Glutamatergic neuron (in vitro differentiated cells): ENCODE data around the gene ZFAND3. TPM values are rescaled to one million over a fixed set of nuclear protein-coding genes. Genes with fewer than 3 reads are reported as not detected.

Experiments used
- DNase-seq: peaks from one replicate; pipeline ENCODE4 v3.0.0; 2022
- H3K27ac Mint-ChIP-seq: one replicate; pipeline ENCODE4 v1.8.0; 2020; ENCODE audit warnings: mild to moderate bottlenecking, mixed read lengths, inconsistent platforms; ENCODE audit not compliant: unreplicated experiment
- H3K27me3 Mint-ChIP-seq: one replicate; pipeline ENCODE4 v1.8.0; 2020; ENCODE audit warnings: mild to moderate bottlenecking, moderate library complexity, mixed read lengths, inconsistent platforms; ENCODE audit not compliant: unreplicated experiment
- H3K36me3 Mint-ChIP-seq: one replicate; pipeline ENCODE4 v1.8.0; 2020; ENCODE audit warnings: mild to moderate bottlenecking, mixed read lengths, inconsistent platforms; ENCODE audit not compliant: unreplicated experiment
- H3K4me1 Mint-ChIP-seq: one replicate; pipeline ENCODE4 v1.8.0; 2020; ENCODE audit warnings: mild to moderate bottlenecking, low read depth, mixed read lengths, inconsistent platforms; ENCODE audit not compliant: unreplicated experiment
- H3K4me3 Mint-ChIP-seq: one replicate; pipeline ENCODE4 v1.8.0; 2020; ENCODE audit warnings: mild to moderate bottlenecking, mixed read lengths, inconsistent platforms; ENCODE audit not compliant: unreplicated experiment
- H3K9me3 Mint-ChIP-seq: one replicate; pipeline ENCODE4 v1.8.0; 2020; ENCODE audit warnings: mild to moderate bottlenecking, moderate library complexity, mixed read lengths, inconsistent platforms; ENCODE audit not compliant: unreplicated experiment
- CTCF ChIP-seq: fragments of 200-600 bp; sonication (generic); IDR thresholded peaks from one replicate; pipeline ENCODE4 v1.5.0; 2021; ENCODE audit not compliant: partially characterized antibody, unreplicated experiment
- total RNA-seq: library from RNA; stranded (reverse); fragmentation: NEBNext Ultra II Directional; extraction: Animal tissue kit (Norgen Biotek cat#: 25700); gene quantifications from one replicate; pipeline ENCODE4 v1.2.1, GENCODE V29; 2021; ENCODE audit not compliant: unreplicated experiment

ZFAND3 gene
- total RNA-seq, 1 donor from 2014 or later: 115 TPM

- Mint-ChIP-seq H3K27me3 (peaks cover 1% of the 10 kb centered on the region), H3K4me1 (peaks cover 52% of the 10 kb centered on the region), H3K4me3 (peak overlapping the region; percentile 12), H3K27ac (no peak overlapping the region), H3K36me3 (no peaks in the 10 kb centered on the region), H3K9me3 (no peaks in the 10 kb centered on the region)
- no peak for DNase-seq
- no peak for TF ChIP-seq CTCF
Measured at GRCh38 chr6:37824170-37824569, 4.6 kb downstream of the ZFAND3 start.

GRCh38 chr6:37826188-37826587 lies 6.7 kb downstream of the ZFAND3 start:
- TF ChIP-seq CTCF: no peak
- no peak overlapping the region for H3K4me3 Mint-ChIP-seq
- no peaks in the 10 kb centered on the region for H3K36me3 Mint-ChIP-seq
- H3K9me3 Mint-ChIP-seq: peaks cover 2% of the 10 kb centered on the region
- H3K4me1 Mint-ChIP-seq: peaks cover 60% of the 10 kb centered on the region
- no peak overlapping the region for H3K27ac Mint-ChIP-seq
- no peak for DNase-seq
- H3K27me3 Mint-ChIP-seq: peaks cover 4% of the 10 kb centered on the region

- no peaks in the 10 kb centered on the region for H3K36me3 Mint-ChIP-seq
- TF ChIP-seq CTCF: no peak
- peaks cover 61% of the 10 kb centered on the region for H3K4me1 Mint-ChIP-seq
Measured at GRCh38 chr6:37826993-37827392, 7.5 kb downstream of the ZFAND3 start.

GRCh38 chr6:37827603-37828265 lies 8.2 kb downstream of the ZFAND3 start:
- peaks cover 4% of the 10 kb centered on the region for H3K27me3 Mint-ChIP-seq
- H3K27ac Mint-ChIP-seq: no peak overlapping the region
- TF ChIP-seq CTCF: no peak
- no peak for DNase-seq
- H3K4me1 Mint-ChIP-seq: peaks cover 59% of the 10 kb centered on the region
- H3K9me3 Mint-ChIP-seq: peaks cover 5% of the 10 kb centered on the region
- H3K4me3 Mint-ChIP-seq: no peak overlapping the region
- no peaks in the 10 kb centered on the region for H3K36me3 Mint-ChIP-seq

More at GRCh38 chr6:37826993-37827392, 7.5 kb downstream of the ZFAND3 start:
- no peak for DNase-seq
- Mint-ChIP-seq H3K9me3 (peaks cover 5% of the 10 kb centered on the region), H3K4me3 (no peak overlapping the region), H3K27me3 (peaks cover 4% of the 10 kb centered on the region), H3K27ac (no peak overlapping the region)

GRCh38 chr6:37830225-37830624 lies 10.7 kb downstream of the ZFAND3 start:
- TF ChIP-seq CTCF: no peak
- H3K9me3 Mint-ChIP-seq: peaks cover 5% of the 10 kb centered on the region
- DNase-seq: no peak
- peak overlapping the region; percentile 30 for H3K4me3 Mint-ChIP-seq
- peaks cover 4% of the 10 kb centered on the region for H3K27me3 Mint-ChIP-seq
- H3K27ac Mint-ChIP-seq: no peak overlapping the region
- H3K36me3 Mint-ChIP-seq: peaks cover 5% of the 10 kb centered on the region
- peaks cover 45% of the 10 kb centered on the region for H3K4me1 Mint-ChIP-seq
